Measurements from ENCODE around the gene PDXDC1.
"Not testable (repeated sequence)": the region's sequence is repeated elsewhere in the genome, so short reads cannot be mapped to it uniquely, and the experiment has no call there.

PDXDC1 gene

DNA sequence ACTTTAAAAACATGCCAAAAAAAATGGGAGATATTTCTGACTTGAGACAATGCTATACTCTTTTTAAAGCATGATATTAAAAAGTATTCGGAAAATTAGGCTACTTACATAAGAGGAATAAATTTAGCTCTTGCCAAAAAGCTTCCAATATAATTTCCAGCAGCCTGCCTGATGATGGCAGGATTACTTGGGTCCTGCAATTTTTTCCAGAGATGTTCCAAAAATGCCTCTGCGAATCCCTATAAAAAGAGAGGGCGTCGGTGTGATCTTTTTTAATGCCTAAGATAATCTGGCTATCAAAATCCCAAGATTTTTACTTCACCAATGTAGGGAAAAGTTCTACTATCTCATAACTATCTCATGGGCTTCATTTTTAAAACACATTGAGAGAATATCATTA is 96.2 kb downstream of the PDXDC1 start:
- DNase-seq (ENCODE audit: low read depth), result not testable (repeated sequence)

DNA sequence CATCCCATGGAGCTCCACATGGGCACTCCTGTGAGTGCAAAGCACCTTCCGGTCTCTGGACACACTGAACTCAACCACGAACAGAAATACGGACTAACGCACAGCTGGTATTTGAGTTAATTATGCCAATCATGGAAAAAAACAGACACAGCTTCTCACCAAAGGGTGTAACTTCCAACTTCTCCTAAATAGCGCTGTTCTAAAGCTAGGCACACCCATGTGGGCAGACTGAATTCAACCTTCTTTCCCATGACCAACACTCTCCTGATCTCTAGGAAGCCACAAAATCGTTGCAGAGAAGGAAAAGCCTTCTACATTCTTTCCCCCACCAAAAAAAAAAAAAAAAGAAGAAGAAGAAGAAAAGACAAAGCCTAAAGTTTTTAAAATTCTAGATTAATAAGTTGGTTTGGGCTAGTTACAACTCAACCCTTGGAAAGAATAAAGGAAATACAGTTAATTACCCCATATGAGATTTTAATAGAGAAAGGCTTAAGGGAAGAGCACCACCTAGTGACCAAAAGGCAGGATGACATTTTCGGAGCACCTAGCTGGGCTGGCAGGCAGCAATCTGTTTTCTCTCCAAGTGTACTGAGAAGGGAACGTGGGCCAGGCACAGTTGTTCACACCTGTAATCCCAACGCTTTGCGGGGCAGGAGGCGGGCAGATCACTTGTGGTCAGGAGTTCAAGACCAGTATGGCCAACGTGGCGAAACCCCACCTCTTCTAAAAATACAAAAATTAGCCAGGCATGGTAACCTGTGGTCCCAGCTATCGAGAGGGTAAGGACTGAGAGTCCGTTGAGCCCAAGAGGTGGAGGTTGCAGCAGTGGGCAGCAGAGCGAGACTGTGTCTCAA is 97.3 kb downstream of the PDXDC1 start:
- not testable (repeated sequence) for DNase-seq (ENCODE audit: low read depth)

DNA sequence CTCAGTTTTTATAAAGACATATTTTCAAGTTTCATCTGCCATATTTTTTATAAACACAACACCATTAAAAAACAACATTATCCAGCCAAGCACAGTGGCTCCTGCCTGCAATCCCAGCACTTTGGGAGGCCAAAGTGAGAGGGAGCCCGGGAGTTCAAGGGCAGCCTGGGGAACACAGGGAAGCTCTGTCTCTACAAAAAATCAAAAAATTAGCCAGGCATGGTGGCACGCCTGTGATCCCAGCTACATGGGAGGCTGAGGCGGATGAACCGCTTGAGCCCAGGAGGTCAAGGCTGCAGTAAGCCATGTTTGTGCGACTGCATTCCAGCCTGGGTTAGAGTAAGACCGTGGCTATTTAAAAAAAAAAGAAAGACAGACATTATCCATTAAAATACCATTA is 98.3 kb downstream of the PDXDC1 start:
- DNase-seq (ENCODE audit: low read depth), result no peak

DNA sequence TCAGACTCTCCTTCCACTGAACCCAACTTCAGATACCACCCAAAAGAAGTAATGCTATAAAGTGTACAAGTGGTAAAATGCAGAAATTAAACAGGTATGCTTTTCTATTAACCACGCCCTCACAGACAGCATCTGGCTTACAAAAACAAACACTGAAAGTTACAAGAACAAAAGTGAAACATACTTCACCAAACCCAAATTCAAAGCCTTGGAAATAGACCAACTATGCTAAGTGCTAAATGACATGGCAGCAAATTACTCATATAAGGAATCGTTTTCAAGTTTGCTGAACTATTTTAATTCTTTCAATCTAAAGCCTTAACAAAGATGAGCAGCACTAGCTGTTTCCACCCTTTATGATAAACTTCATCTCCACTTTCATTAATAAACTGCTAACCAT is 101.3 kb downstream of the PDXDC1 start:
- not testable (repeated sequence) for DNase-seq (ENCODE audit: low read depth)

DNA sequence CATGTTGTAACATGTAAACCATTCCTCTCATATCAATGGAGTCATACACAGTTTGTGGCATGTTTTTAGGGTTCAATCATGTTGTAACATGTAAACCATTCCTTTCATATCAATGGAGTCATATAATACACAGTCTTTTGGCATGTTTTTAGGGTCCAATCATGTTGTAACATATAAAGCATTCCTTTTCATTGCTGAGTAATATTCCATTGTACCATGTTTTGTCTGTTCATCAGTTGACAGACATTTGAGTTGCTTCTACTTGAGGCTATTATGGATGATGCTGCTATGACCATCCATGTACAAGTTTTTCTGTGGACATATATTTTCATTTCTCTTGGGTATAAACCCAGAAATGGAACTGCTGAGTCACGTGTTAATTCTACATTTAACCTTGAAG is 106.1 kb downstream of the PDXDC1 start:
- DNase-seq (ENCODE audit: low read depth), result not testable (repeated sequence)

DNA sequence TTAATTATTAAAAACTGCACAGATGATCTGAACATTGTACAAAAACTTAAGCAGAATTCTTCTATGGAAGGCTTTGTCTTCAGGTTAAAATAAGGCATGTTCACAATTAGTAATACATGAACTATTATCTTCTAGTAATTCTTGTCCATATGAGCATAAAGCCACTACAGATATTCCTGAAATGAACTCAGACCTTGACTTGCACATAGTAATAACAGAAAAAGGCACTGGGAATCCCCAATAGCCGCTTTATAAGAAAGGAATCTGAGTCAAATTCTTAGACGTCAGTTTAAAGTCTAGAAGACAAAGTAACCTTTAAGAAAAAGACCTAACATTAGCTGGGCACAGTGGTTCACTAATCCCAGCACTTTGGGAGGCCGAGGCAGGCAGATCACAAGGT is 108.0 kb downstream of the PDXDC1 start:
- not testable (repeated sequence) for DNase-seq (ENCODE audit: low read depth)

DNA sequence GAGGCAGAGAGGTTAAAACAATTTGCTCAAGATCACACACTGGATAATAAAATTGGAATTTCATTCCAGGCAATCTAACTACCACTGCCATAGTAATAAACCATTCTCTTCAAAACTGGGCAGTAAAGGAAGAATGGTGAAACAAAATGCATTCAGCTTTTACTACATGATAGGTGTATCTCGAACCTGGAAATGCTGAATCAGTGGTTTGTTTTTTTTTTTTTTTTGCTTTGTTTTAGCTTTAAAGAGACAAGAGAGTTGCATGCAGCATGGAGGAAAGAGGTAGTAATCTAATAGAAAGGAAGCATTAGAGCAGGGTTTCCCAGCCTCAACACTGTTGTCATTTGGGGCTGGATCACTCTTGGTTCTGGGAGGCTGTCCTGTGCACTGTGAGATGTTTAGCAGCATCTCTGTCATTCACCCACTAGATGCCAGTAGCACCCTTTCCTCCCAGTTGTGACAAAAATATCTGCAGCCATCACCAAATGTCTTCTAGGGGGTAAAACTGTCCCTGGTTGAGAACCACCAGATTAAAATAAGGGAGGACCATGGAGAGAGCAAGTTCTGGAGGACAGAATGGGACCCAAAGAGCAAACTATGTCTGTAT is 115.9 kb downstream of the PDXDC1 start:
- DNase-seq (ENCODE audit: low read depth), result not testable (repeated sequence)

DNA sequence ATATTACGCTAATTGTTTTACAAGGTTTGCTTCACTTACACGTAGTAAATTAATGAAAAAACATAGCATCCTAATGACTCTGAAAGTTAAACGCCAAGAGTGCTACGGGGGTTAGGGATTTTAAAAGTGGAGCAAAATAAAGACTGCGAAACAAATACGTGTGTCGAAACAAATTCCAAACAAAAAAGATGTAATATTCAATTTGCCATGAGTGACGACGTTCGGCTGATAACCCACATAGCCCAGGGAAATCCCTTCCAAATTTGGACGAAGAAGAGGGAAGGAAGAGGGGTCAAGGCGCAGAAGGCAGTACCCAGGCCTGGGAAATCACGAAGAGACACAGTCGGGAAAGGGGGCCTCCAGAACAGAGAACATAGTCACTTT is 118.7 kb downstream of the PDXDC1 start:
- DNase-seq (ENCODE audit: low read depth), result not testable (repeated sequence)

DNA sequence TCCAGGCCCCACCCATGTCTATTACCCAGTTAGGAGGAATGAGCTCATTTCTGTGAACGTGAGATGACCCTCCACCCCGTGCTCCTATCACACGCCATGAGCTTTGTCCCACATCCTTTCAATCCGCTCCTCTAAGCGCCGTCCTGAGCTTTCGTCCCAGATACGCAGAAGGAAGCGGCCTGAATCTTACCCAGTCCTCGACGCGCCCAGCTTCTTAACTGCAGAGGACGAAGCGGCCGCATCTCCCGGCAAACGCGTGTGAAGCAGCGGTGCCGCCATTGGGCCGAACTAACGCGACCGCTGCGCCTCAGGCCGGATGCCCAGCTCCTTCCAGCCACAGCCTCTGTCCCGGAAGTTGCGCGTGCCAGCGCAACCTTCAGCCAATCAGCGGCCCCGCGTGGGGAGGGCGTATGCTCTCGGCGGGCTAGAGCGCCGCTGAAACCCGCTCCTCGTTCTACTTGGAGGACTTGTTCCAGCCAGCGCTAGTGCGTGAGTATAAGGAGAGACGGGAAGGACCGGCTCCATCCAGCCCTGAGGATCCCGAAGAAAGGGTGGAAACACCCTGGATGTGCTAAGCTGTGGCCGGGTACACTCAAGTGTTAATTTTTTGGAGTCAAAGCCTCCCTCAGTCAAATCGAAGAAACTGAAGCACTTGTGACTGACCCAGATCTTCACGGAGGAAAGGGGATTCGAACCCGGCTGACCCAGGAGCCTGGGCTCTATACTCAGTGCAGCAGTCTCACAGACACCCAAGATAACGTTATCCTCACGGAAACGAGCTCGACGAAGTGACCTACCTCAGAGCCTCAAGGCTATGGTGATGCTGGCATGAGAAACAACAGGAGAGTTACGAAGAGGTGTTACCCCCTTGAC is 119.4 kb downstream of the PDXDC1 start, which contains the start of gene RRN3:
TSS of gene RRN3 (minus strand) at position 318 of the 873 bp plus-strand sequence. CDS start at position 279, 39 bp downstream.
- peak; percentile 79 for DNase-seq (ENCODE audit: low read depth)

DNA sequence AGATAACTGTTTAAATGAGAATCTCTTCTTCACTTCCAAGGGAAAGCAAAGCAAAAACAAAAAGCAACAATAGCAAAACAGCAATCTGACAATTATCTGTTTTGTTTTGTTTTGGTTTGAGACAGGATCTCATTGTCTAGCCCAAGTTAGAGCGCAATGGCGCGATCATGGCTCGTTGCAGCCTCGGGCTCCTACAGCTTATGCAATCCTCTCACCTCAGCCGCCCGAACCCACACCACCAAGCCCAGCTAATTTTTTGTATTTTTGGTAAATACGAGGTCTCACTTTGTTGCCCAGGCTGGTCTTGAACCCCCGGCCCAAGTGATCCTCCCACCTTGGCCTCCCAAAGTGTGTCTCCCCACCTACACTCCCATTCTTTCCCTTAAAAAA is 121.8 kb downstream of the PDXDC1 start:
- DNase-seq (ENCODE audit: low read depth), result not testable (repeated sequence)

DNA sequence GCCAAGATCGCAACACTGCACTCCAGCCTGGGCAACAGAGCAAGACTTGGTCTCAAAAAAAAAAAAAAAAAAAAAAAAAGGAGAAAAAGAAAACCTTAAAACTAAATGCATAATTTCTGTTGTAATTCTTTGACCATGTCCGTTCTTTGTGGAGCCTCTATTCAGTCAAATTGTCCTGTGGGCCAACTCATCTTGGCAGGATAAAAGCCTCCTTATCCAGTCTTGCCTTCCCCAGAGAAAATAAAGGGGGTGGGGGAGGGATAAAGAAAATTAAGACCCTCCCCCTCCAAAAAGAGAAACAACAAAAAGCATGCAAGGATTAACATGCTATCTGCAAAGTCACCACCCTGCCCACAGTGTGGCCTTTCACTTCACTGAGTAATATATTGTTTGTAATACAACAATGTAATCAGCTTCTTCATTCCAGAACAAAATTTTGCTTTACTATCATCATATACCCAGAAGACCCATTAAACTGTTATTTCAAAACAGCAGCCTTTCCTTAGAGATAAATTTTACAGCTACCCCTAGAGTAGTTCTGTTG is 124.6 kb downstream of the PDXDC1 start:
- DNase-seq (ENCODE audit: low read depth), result not testable (repeated sequence)

DNA sequence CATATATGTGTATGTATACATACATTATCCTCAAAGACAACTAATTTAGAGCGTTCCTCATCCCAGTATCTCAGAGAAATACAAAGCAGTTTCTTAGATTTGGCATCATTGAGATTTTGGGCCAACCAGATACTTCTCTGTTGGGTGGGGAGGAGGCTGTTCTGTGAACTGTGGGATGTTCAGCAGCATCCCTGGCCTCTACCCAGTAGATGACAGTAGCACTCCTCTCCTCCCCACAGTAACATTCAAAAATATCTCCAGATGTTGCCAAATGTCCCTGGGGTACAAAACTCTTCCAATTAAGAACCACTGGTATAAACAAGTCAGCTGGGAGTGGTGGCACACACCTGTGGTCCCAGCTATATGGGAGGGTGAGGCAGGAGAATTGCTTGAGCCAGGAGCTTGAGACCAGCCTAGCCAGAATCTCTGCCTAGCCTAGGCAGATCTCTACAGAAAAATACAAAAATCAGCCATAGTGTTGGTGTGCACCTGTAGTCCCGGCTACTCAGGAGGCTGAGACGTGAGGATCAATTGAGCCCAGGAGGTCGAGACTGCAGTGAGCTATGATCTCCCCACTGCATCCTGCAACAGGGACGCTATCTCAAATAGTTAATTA is 125.7 kb downstream of the PDXDC1 start:
- not testable (repeated sequence) for DNase-seq (ENCODE audit: low read depth)

DNA sequence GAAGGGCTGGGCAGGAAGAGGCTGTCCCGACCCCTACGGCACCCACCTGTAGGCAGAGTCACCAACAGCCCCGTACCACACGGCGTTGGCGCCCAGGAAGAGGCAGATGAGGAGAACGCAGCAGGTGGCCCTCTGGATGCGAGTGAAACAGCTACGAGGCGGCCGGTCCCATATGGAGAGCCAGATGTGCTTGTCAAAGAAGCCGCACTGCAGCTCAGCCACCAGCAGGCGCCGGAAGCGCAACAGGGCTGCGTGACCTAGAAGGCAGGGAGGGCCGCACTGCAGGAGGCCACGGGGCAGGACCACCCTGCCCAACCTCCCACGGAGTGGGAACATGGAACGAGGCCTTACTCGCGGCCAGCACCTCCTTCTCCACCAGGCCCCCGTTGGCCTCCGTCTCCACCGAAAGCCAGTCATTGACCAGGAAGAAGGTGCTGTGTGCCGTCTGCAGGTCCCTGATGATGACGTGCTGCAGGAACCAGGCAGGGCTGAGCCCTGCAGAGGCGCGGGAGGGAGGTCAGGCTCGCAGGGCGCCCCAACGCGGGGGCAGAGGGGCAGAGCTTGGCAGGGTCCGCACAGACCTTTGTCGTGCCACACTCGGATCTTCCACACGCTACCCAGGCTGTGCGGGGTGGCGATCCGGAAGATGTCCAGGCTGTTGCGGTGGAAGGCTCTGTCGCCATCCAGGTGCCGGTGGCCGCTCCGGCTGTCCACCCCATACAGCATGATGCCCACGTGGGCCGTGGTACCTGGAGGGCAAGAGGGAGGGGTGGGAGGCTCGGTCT is 153.0 kb downstream of the PDXDC1 start:
- not testable (repeated sequence) for DNase-seq (ENCODE audit: low read depth)

DNA sequence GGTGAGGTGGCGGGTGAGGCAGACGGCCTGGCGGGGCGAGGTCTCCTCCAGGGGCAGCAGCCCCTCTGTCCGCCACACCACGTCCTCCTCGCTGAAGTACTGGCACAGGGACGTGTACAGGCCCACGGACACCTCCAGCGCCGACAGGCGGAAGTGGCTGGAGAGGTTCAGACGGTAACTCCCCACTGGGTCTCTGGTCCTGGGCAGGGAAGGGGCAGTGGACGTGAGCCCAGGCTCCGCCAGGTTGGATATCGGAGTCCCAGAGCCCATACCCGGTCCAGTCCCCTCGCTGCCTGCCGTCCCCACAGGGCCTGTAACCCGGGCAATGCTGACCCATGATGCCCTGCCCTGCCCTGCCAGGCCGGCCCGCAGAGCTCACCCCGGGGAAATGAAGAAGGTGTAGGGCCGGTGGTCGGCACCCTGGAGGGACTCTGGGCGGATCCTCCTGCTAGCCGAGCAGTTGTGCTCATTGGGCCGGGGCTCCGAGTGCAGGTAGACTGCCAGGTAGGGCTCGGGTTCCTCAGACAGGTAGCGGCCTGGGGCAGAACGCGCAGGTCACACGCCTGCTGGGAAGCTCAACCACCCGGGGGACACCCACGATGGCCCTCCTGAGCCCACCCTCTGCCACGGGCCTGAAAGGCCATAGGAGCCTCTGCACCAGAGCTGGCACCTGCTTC is 155.6 kb downstream of the PDXDC1 start:
- DNase-seq (ENCODE audit: low read depth), result not testable (repeated sequence)

DNA sequence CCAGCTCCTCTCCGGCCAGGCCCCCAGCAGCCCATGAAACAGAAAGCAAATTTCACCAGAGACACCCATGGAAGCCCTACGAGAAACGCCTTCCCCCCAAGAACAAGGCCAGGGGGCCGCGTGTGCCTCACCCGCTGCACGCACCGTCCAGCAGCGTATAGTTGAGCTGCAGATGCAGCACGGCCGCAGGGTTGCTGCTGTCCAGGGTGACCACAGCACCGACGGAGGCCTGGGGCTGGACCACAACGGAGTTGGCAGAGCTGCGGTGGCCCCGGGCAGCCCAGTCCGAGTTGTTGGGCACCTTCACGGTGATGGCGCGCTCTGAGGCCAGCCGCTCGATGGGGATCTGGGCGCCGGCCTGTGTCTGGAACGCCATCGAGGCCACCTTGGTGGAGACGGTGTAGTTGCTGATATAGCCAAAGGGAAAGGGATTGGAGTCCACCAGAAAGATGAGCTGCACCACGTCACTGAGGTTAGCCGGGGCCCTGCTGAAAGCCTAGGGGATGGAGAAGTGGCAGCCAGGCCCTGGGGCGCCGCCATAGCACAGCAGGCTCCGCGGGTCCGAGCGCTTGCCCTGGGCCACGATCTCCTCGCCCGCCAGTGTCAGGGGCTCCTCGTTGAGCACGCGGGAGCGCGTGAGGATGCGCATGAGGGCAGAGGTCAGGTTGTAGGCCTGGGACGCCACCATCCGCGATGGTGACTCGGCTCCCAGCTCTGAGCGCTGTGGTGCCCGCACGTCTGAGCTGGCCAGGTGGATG is 156.3 kb downstream of the PDXDC1 start:
- not testable (repeated sequence) for DNase-seq (ENCODE audit: low read depth)

DNA sequence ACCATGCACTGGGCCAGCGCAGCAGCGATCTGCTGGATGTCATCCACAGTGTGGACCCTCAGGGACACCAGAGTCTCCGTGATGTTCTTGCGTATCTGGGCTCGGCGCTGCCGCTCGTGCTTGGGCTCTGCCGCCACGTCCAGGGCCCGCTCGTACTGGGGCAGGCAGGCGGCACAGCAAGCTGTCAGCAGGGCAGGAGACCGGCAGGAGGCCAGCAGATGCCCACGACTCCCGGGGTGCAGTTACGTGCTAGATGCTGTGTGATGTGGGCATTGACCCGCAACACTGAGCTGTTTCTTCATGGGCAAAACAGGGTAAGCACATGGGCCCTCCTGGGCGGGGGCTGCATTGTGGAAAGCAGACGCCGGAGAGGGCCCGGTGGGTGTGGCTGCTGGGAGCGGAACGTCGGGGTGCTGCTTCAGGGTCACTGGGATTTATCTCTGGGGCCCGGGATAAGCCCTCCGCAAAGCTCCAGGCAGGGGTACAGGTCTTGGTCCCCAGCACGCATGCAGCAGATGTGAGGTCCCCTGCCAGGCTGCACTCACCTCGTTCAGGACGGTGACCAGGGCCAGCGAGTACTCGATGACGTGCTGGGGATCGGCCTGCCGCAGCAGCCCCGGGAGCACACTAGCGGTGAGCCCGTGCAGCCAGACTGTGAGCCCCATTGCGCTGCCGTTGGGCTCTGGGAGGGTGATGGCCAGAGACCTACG is 158.0 kb downstream of the PDXDC1 start:
- not testable (repeated sequence) for DNase-seq (ENCODE audit: low read depth)

DNA sequence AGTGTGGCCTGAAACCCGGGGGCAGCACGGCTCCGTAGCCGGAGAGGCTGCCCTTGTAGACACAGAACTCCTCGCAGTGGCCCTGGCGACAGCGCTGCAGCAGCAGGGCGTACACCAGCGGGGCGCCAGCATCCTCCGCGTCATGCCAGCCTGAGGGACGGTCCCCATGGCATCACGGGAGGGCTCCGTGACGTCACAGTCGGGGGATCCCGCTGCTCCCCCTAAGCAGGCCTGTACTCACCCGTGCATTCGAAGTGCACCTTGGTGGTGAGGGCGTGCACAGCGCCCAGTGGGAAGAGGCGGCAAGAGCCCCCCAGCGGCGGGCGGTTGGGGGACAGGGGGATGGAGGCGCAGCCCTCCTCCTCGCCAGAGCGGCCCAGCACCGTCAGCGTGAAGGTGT is 158.7 kb downstream of the PDXDC1 start:
- not testable (repeated sequence) for DNase-seq (ENCODE audit: low read depth)

DNA sequence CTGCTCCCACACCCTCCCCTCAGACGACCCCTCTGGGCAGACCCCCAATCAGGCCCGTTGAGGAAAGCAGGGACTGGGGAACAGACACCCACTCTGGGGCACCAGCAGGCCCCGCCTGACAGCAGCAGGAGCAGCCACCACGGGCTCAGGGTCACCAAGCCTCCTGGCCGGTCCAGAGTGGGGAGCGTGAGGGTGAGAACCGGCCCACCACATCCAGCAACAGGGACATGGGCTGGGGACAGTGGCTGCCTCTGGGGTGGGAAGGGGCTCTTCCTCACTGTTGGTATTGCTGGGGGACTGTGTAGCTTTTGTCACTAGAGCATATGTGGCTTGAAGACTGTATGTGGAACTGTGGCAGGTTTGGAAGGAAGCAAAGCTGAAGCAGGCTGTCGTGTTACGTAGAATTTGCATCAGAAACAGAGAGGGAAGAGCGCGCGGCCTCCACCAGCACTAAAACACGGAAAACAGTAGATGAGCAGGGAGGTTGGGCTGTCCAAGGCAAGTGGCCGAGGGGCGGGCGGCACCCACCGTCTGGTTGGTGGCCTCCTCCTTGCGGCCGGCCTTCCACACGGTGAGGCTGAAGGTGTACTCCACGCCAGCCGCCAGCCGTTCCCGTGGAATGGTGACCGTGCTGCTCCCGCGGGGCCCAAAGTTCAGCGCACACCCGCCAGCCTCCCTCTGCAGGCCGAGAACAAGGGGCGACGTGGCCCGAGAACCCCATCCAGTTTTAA is 160.1 kb downstream of the PDXDC1 start:
- not testable (repeated sequence) for DNase-seq (ENCODE audit: low read depth)

All from stimulated activated CD8-positive, alpha-beta memory T cell treated with anti-CD3 and anti-CD28 coated beads, Interleukin-7, amount 100 ng/mL, for 24 hours (primary cell).